Large intestine (tissue), 3 donors: ENCODE results near the gene TAOK1. TPM values are rescaled to one million over a fixed set of nuclear protein-coding genes. Genes with fewer than 3 reads are reported as not detected.
"Not testable (repeated sequence)": the region's sequence is repeated elsewhere in the genome, so short reads cannot be mapped to it uniquely, and the experiment has no call there.

Experiments used
- DNase-seq, 2 donors: peaks; one replicate each; pipeline versions ENCODE4 v3.0.0 to v3.0.0-alpha.2; 2013
- H3K27ac ChIP-seq: one replicate; pipeline ENCODE4 v1.5.1; 2013; ENCODE audit warnings: low read length
- H3K27me3 ChIP-seq: 2 replicates; pipeline ENCODE4 v1.6.1; 2013; ENCODE audit warnings: low read length; ENCODE audit not compliant: control insufficient read depth, insufficient read depth
- H3K36me3 ChIP-seq: 2 replicates; pipeline ENCODE4 v1.6.1; 2013; ENCODE audit warnings: low read length; ENCODE audit not compliant: control insufficient read depth, insufficient read depth
- H3K4me1 ChIP-seq: one replicate; pipeline ENCODE4 v1.6.1; 2013; ENCODE audit warnings: low read length; ENCODE audit not compliant: control insufficient read depth, insufficient read depth
- H3K4me3 ChIP-seq: one replicate; pipeline ENCODE4 v1.5.1; 2013; ENCODE audit warnings: low read length
- H3K9me3 ChIP-seq: one replicate; pipeline ENCODE4 v1.6.1; 2013; ENCODE audit warnings: mild to moderate bottlenecking, low read depth, low read length, moderate library complexity; ENCODE audit not compliant: control insufficient read depth
- WGBS: methylation state at CpG from one replicate; pipeline ENCODE4 v1.1.5; 2013; ENCODE audit warnings: low lambda C conversion rate; ENCODE audit not compliant: insufficient coverage; 5-methylcytosine and 5-hydroxymethylcytosine counted together
- polyA plus RNA-seq: library from polyadenylated mRNA; unstranded; fragments of 120-200 nt; gene quantifications from one replicate; pipeline ENCODE4 v1.2.1, GENCODE V29; 2013

The TAOK1 gene
- polyA plus RNA-seq, 1 donor: 22.2 TPM

- no peak overlapping the region for H3K27ac ChIP-seq
- no peaks in the 10 kb centered on the region for H3K4me1 ChIP-seq
- H3K36me3 ChIP-seq: no peaks in the 10 kb centered on the region
- no peaks in the 10 kb centered on the region for H3K9me3 ChIP-seq
- H3K4me3 ChIP-seq: no peak overlapping the region
- DNase-seq: no peak
- no peaks in the 10 kb centered on the region for H3K27me3 ChIP-seq
Measured at GRCh38 chr17:29443041-29443739, 53.0 kb downstream of the TAOK1 start.

DNA sequence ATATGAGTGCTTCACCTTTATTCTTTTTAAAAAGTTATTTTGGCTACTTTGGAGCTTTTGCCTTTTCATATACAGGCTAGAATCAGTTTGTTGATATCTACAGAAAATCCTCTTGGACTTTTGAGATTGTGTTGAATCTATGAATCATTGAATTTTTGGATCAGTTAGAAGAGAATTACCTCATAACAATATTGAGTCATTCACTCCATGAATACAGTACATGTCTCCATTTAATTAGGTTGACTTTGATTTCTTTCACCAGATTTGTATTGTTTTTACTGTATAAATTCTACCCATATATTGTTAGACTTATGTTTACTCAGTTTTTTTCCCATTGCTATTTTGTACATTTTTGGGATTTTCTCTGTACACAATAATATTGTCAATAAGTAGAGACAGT, 54.4 kb downstream of the TAOK1 start:
- H3K4me1 ChIP-seq: no peaks in the 10 kb centered on the region
- no peaks in the 10 kb centered on the region for H3K36me3 ChIP-seq
- no peaks in the 10 kb centered on the region for H3K27me3 ChIP-seq
- no peak overlapping the region for H3K27ac ChIP-seq
- H3K9me3 ChIP-seq: no peaks in the 10 kb centered on the region
- DNase-seq: no peak
- H3K4me3 ChIP-seq: no peak overlapping the region

GRCh38 chr17:29445844-29446243, 55.7 kb downstream of the TAOK1 start:
- Histone ChIP-seq H3K36me3 (no peaks in the 10 kb centered on the region), H3K4me1 (no peaks in the 10 kb centered on the region), H3K27me3 (no peaks in the 10 kb centered on the region), H3K9me3 (no peaks in the 10 kb centered on the region), H3K27ac (no peak overlapping the region), H3K4me3 (no peak overlapping the region)
- no peak for DNase-seq

- H3K27ac ChIP-seq: no peak overlapping the region
- peak in 1 of 2 donors; percentile 12 for DNase-seq
- H3K4me1 ChIP-seq: no peaks in the 10 kb centered on the region
- 20% methylated on average over 1 of the region's 5 CpGs for WGBS
- no peaks in the 10 kb centered on the region for H3K27me3 ChIP-seq
- H3K36me3 ChIP-seq: peaks cover 27% of the 10 kb centered on the region
- H3K4me3 ChIP-seq: no peak overlapping the region
- no peaks in the 10 kb centered on the region for H3K9me3 ChIP-seq
Measured at GRCh38 chr17:29449865-29450671, 59.9 kb downstream of the TAOK1 start.

GRCh38 chr17:29451121-29451742, 61.1 kb downstream of the TAOK1 start:
- no peak overlapping the region for H3K4me3 ChIP-seq
- WGBS: 80% methylated on average over 1 of the region's 2 CpGs
- no peaks in the 10 kb centered on the region for H3K9me3 ChIP-seq
- no peaks in the 10 kb centered on the region for H3K4me1 ChIP-seq
- H3K36me3 ChIP-seq: peaks cover 27% of the 10 kb centered on the region
- H3K27me3 ChIP-seq: no peaks in the 10 kb centered on the region
- DNase-seq: no peak
- H3K27ac ChIP-seq: no peak overlapping the region

- H3K27ac ChIP-seq: no peak overlapping the region
- H3K9me3 ChIP-seq: no peaks in the 10 kb centered on the region
- H3K27me3 ChIP-seq: no peaks in the 10 kb centered on the region
- peaks cover 17% of the 10 kb centered on the region for H3K36me3 ChIP-seq
- H3K4me1 ChIP-seq: no peaks in the 10 kb centered on the region
- WGBS: 100% methylated on average over 1 of the region's 4 CpGs
- H3K4me3 ChIP-seq: no peak overlapping the region
- no peak for DNase-seq
Measured at GRCh38 chr17:29458066-29458465, 67.9 kb downstream of the TAOK1 start.

- H3K27me3 ChIP-seq: no peaks in the 10 kb centered on the region
- no peak overlapping the region for H3K27ac ChIP-seq
- DNase-seq: no peak
- H3K9me3 ChIP-seq: no peaks in the 10 kb centered on the region
- H3K4me3 ChIP-seq: no peak overlapping the region
- no peaks in the 10 kb centered on the region for H3K4me1 ChIP-seq
- H3K36me3 ChIP-seq: peaks cover 14% of the 10 kb centered on the region
- 100% methylated on average over 1 of the region's 2 CpGs for WGBS
Measured at GRCh38 chr17:29461483-29462206, 71.5 kb downstream of the TAOK1 start.

GRCh38 chr17:29469276-29469675, 79.1 kb downstream of the TAOK1 start:
- no peaks in the 10 kb centered on the region for H3K9me3 ChIP-seq
- H3K27ac ChIP-seq: no peak overlapping the region
- no peak overlapping the region for H3K4me3 ChIP-seq
- no peak for DNase-seq
- no peaks in the 10 kb centered on the region for H3K4me1 ChIP-seq
- H3K27me3 ChIP-seq: no peaks in the 10 kb centered on the region
- 84% methylated on average over 3 of the region's 3 CpGs for WGBS
- H3K36me3 ChIP-seq: peaks cover 20% of the 10 kb centered on the region

GRCh38 chr17:29473437-29473836, 83.3 kb downstream of the TAOK1 start:
- H3K27ac ChIP-seq, DNase-seq, H3K27me3 ChIP-seq, H3K9me3 ChIP-seq, H3K4me1 ChIP-seq, H3K4me3 ChIP-seq: not testable (repeated sequence)
- H3K36me3 ChIP-seq: peaks cover 11% of the 10 kb centered on the region
- no CpG with 5 or more reads among the region's 4 CpGs for WGBS

DNA sequence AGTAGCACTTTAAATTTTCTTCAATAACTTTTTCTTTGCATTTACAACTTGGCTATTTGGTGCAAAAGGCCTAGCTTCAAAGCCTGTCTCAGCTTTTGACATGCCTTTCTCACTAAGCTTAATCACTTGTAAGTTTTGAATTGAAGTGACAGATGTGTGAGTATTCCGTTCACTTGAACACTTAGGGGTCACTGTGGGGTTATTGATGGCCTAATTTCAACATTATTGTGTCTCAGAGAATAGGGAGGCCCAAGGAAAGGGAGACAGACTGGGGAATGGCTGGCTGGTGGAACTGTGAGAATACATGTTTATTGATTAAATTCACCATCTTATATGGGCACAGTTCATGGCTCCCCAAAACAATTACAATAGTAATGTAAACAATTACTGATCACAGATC, 84.1 kb downstream of the TAOK1 start:
- Histone ChIP-seq H3K9me3 (no peaks in the 10 kb centered on the region), H3K27me3 (no peaks in the 10 kb centered on the region), H3K27ac (no peak overlapping the region), H3K36me3 (peaks cover 11% of the 10 kb centered on the region), H3K4me1 (no peaks in the 10 kb centered on the region), H3K4me3 (no peak overlapping the region)
- WGBS: no CpG with 5 or more reads among the region's 1 CpG
- no peak for DNase-seq
